Gastrocnemius medialis (tissue), 4 donors: Measurements from ENCODE around the gene SEMA4A.

Experiments
- POLR2A ChIP-seq, 2 donors: fragments of 450-650 bp; IDR thresholded peaks; one replicate each; pipeline ENCODE4 v1.6.1; 2017; ENCODE audit warnings: antibody characterized with exemption in 2 of 2, mild to moderate bottlenecking in 2 of 2, moderate library complexity in 2 of 2
- TF ChIP-seq, protein P1 (sequence below), 5 experiments: fragments of 450-650 bp in 3 of 5; fragments of 200-600 bp in 2 of 5; sonication (generic) in 2 of 5; IDR thresholded peaks in 4 of 5; conservative IDR thresholded peaks in 1 of 5; 1 replicate in 4 of 5; 2 replicates in 1 of 5; pipeline ENCODE4 v1.5.1; 2016 to 2019; ENCODE audit warnings: antibody characterized with exemption in 5 of 5, mild to moderate bottlenecking in 3 of 5, moderate library complexity in 3 of 5

DNA sequence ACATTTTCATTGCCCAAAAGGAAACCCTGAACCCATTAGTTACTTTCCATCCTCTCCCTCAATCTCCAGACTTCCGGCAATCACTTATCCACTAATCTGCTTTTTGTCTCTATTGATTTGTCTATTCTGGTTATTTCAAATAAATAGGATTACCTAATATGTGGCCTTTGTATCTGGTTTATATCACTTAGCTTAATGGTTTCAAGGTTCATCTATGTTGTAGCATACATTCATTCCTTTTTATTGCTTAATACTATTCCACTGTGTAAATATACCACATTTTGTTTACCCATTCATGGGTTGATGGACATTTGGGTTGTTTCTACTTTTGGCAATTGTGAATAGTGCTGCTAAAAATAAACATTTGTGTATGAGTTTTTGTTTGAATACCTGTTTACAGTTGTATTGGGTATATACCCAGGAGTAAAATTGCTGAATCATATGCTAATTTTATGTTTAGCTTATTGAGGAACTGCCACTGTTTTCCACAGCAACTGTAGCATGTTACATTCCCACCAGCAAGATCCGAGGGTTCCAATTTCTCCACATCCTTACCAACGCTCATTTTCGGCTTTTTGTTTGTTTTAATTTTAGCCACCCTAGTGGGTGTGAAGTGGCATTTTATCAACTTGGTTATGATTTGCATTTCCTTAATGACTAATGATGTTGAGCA lies 38.0 kb downstream of the SEMA4A start:
- TF ChIP-seq, protein P1, sequence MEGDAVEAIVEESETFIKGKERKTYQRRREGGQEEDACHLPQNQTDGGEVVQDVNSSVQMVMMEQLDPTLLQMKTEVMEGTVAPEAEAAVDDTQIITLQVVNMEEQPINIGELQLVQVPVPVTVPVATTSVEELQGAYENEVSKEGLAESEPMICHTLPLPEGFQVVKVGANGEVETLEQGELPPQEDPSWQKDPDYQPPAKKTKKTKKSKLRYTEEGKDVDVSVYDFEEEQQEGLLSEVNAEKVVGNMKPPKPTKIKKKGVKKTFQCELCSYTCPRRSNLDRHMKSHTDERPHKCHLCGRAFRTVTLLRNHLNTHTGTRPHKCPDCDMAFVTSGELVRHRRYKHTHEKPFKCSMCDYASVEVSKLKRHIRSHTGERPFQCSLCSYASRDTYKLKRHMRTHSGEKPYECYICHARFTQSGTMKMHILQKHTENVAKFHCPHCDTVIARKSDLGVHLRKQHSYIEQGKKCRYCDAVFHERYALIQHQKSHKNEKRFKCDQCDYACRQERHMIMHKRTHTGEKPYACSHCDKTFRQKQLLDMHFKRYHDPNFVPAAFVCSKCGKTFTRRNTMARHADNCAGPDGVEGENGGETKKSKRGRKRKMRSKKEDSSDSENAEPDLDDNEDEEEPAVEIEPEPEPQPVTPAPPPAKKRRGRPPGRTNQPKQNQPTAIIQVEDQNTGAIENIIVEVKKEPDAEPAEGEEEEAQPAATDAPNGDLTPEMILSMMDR (IDR thresholded peaks at IDR 0.05 in 4 of 5, conservative IDR thresholded peaks at IDR 0.05 in 1 of 5): no peak
- TF ChIP-seq POLR2A (IDR thresholded peaks at IDR 0.05): no peak
